Measurements from ENCODE around the gene THOC5.
"Not testable (repeated sequence)": the region's sequence is repeated elsewhere in the genome, so short reads cannot be mapped to it uniquely, and the experiment has no call there.

THOC5 gene

DNA sequence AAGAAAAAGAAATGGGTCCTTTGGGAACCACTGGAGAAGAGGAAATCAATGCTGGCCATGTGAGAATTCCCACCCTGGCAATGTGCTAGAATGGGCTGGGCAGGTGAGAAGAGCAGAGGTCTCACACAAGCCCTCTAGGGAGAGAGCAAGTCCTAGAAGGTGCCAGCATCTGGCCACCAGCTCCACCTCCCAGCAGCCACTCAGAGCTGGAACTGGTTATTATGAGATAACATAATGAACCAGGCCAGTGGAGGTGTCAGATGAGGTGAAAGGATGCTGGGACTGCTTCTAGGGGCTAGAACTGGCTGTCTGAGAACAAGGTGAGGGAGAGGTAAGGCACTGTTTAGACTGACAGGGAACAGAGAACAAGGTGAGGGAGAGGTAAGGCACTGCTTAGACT lies 44.3 kb downstream of the THOC5 start:
- DNase-seq (ENCODE audit: low read depth) = no peak

GRCh38 chr22:29503811-29504372 lies 49.7 kb downstream of the THOC5 start:
- DNase-seq (ENCODE audit: low read depth) = no peak

DNA sequence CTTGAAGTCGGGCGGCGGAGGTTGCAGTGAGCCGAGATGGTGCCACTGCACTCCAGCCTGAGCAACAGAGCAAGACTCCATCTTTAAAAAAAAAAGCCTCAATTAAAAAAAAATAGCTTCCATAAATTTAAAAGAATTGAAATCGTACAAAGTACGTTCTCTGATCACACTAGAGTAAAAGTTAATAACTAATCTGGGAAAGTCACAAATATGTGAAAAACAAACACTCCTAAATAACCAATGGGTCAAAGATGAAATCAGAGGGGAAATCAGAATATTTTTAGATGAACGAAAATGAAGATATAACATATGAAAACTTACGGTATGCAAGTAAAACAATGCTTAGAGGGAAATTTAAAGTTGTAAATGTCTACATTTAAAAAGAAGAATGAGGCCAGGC lies 53.7 kb downstream of the THOC5 start:
- no peak for DNase-seq (ENCODE audit: low read depth)

- no peak for DNase-seq (ENCODE audit: low read depth)
Measured at GRCh38 chr22:29493636-29494035, 59.9 kb downstream of the THOC5 start.

DNA sequence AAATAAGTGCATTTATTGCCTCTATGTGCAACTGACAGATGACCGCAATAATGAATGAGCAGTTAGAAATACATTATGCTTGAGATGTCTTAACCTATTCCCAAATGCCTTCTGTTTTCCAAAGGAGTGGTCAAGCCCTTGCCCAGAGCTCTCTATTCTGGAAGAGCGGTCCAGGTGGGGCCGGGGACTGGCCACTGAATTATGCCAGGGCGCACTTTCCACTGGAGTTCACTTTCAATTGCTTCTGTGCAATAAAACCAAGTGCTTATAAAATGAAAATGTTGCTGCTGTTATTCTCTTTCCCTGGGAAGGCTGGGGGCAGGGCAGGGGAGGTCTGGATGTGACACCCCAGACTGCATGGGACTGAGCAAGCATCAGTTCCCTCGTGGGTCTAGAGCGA lies 62.5 kb downstream of the THOC5 start:
- no peak for DNase-seq (ENCODE audit: low read depth)

GRCh38 chr22:29489127-29489780 lies 64.3 kb downstream of the THOC5 start:
- DNase-seq (ENCODE audit: low read depth) = not testable (repeated sequence)

DNA sequence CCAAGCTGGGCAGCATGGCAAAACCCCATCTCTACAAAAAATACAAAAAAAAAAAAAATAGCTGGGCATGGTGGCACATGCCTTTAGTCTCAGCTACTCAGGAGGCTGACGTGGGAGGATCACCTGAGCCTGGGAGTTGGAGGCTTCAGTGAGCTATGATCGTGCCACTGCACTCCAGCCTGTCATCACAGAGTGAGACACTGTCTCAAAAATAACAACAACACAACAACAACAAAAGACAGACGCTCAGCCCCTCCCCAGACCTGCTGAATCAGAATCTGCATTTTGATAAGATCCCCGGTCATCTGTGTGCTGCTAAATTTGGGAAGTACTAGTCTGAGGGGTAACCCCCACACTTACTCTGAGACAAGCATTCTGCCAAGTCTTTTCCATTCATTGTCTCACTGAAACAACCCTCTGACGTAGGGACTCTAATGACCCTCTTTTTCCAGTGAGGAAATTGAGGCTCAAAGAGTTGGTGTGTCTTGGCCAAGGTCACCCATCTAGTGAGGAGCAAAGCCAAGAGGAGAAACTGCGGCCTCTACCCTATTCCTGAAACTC lies 66.1 kb downstream of the THOC5 start:
- no peak for DNase-seq (ENCODE audit: low read depth)

- no peak for DNase-seq (ENCODE audit: low read depth)
Measured at GRCh38 chr22:29485448-29485847, 68.1 kb downstream of the THOC5 start.

DNA sequence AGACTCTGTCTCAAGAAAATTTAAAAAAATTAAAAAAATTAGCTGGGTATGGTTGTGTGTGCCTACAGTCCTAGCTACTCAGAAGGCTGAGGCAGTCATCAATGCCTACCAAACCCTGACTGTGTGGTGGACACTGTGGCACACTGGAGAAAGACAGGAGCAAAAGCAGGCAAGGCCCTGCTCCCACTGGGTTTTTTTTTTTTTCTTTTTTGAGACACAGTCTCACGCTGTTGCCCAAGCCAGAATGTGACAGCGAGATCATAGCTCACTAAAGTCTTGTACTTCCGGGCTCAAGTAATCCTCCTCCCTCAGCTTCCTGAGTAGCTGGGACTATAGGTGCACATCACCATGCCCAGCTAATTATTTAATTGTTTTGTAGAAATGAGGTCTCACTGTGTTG lies 68.9 kb downstream of the THOC5 start:
- no peak for DNase-seq (ENCODE audit: low read depth)

- no peak for DNase-seq (ENCODE audit: low read depth)
Measured at GRCh38 chr22:29483254-29483653, 70.3 kb downstream of the THOC5 start.

DNA sequence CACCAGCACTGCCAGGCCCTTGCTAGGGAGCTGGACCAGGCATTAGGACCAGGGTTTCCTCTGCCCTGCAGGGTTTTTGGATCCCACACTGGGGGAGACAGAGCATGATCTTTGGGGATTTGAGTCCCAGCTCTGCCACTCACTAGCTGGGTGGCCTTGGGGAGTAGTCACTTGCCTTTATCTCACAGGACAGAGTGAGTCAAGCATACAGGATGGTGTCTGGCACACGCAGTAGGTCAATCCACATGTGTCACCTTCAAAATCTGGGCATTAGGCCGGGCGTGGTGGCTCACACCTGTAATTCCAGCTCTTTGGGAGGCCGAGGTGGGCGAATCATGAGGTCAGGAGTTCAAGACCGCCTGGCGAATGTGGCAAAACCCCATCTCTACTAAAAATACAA lies 70.8 kb downstream of the THOC5 start:
- DNase-seq (ENCODE audit: low read depth) = no peak

DNA sequence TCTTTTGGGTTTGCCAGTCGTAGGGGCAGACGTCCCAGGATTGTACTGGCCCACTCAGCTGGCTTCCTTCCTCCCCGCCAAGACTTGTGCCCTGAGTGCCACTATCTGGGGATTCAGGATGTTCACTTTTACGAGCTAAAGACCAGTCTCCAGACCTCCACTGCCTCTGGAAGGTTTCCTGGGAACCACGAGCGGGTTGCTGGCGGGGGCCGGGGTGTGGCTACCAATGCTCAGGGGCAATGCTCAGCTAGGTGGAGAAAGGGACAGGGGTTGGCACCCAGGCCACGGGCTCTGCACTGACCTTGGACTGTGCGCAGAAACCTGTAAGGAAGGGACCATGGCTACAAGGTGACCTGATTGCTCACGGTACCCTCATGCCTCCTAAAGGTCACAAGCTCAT lies 71.3 kb downstream of the THOC5 start:
- DNase-seq (ENCODE audit: low read depth) = no peak

- no peak for DNase-seq (ENCODE audit: low read depth)
Measured at GRCh38 chr22:29481265-29482000, 72.1 kb downstream of the THOC5 start.

DNA sequence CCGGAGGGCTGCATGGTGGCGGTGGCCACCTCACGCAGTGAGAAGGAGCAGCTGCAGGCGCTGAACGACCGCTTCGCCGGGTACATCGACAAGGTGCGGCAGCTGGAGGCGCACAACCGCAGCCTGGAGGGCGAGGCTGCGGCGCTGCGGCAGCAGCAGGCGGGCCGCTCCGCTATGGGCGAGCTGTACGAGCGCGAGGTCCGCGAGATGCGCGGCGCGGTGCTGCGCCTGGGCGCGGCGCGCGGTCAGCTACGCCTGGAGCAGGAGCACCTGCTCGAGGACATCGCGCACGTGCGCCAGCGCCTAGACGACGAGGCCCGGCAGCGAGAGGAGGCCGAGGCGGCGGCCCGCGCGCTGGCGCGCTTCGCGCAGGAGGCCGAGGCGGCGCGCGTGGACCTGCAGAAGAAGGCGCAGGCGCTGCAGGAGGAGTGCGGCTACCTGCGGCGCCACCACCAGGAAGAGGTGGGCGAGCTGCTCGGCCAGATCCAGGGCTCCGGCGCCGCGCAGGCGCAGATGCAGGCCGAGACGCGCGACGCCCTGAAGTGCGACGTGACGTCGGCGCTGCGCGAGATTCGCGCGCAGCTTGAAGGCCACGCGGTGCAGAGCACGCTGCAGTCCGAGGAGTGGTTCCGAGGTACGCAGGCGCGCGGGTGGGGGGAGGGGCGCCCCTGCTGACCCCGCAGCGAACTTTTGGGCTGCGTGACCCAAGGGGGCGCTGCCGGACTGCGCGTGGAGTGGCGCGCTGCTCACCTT lies 72.9 kb downstream of the THOC5 start:
- DNase-seq (ENCODE audit: low read depth) = no peak

GRCh38 chr22:29480262-29480511 lies 73.4 kb downstream of the THOC5 start:
- DNase-seq (ENCODE audit: low read depth) = no peak

DNA sequence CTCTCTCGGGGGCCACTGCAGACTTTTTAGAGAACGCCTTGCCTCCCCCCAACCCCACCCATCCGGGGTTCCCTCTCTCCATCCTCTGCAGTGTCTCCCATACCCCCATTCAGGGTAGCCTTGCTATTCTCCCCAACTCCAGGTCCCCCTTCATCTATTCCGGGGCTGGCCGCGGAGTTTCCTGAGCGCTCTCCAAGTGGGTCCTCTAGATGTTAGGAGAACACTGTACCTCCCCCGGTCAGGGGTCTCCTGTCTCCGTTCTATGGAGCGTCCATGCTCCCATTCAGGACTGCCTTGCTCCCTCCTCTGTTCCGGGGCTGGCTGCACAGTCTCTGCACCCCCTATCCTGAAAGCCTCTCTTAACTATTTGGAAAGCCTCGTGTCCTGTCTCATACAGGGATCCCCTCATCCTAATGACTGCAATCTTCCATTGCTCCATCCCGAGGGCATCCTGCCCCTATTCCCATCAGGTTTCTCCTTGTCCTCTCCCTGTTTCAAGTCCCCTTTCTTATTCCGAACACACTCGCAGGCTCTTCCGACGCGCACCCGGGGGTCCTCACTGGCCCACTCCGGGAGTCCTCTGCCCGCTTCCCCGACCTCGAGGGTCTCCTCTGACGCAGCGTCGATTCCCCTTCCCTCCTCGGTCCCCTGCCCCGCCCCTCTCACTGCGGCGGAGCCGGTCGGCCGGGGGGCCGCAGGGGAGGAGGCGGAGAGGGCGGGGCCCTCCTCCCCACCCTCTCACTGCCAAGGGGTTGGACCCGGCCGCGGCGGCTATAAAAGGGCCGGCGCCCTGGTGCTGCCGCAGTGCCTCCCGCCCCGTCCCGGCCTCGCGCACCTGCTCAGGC lies 73.9 kb downstream of the THOC5 start, which contains the start of gene NEFH:
Gene NEFH (plus strand): TSS at position 802 of the 845 bp plus-strand sequence. CDS start 45 bp downstream, outside the sequence.
- DNase-seq (ENCODE audit: low read depth) = no peak

GRCh38 chr22:29478326-29479276 lies 75.0 kb downstream of the THOC5 start:
- DNase-seq (ENCODE audit: low read depth) = no peak

DNA sequence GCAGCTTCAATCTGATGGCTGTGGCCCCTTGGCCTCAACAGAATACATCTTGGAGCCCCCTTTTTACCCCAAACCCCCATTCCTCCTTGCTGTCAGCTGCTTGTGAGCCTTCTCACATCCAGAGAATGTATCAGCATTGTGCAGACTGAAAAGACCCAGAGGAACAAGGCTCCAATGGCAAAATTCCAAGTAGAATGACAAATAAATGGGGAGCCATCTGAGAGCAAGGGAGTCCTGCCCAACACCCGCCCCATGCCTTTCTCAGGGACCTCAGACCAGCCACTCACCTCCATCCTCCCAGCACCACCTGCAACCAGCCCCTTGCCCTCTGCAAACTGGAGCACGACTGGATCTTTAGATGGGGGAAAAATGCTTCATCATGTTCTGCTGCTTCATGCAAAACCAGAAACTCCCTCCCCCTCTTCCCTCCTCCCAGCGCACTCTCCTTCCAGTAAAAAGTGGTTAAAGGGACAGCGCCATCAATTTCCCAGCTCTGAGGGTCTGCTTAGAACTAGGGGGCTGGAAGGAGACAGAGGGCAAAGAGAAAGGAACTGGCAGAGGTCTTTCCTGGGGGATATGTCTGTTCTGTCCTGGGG lies 75.7 kb downstream of the THOC5 start:
- DNase-seq (ENCODE audit: low read depth) = no peak

- no peak for DNase-seq (ENCODE audit: low read depth)
Measured at GRCh38 chr22:29476116-29476515, 77.4 kb downstream of the THOC5 start.

GRCh38 chr22:29475550-29475949 lies 78.0 kb downstream of the THOC5 start:
- no peak for DNase-seq (ENCODE audit: low read depth)

Measured in stimulated activated CD8-positive, alpha-beta memory T cell treated with anti-CD3 and anti-CD28 coated beads, Interleukin-15, amount 100 ng/mL, for 1 hour (primary cell).